Natural killer cell (primary cell): Measurements from ENCODE around the gene SLC6A12. TPM values are rescaled to one million over a fixed set of nuclear protein-coding genes. Genes with fewer than 3 reads are reported as not detected.
A peak's percentile ranks its signal among the peaks of the same experiment; 100 is the strongest.

ENCODE experiments used
- ATAC-seq, 3 donors: fragments of 150-1000 bp in 2 of 3; fragments of 200-7000 bp in 1 of 3; cut with Tn5 transposase; 1 replicate in 1 of 3; 2 replicates in 2 of 3; pipeline ENCODE4 v1.10.0; 2021; ENCODE audit warnings: mild to moderate bottlenecking in 2 of 3, moderate library complexity in 2 of 3
- DNase-seq, 2 donors: peaks; one replicate each; pipeline versions ENCODE4 v3.0.0 to v3.0.0-alpha.2; 2013 to 2021; ENCODE audit warnings: mixed read lengths in 1 of 2
- H3K27ac ChIP-seq: one replicate; pipeline ENCODE4 v1.5.1; 2013; ENCODE audit warnings: mild to moderate bottlenecking, low read length
- H3K27me3 ChIP-seq: one replicate; pipeline ENCODE4 v1.6.1; 2013; ENCODE audit warnings: low read length; ENCODE audit not compliant: control insufficient read depth, insufficient read depth
- H3K36me3 ChIP-seq: one replicate; pipeline ENCODE4 v1.6.1; 2013; ENCODE audit warnings: low read length; ENCODE audit not compliant: control insufficient read depth, insufficient read depth
- H3K4me1 ChIP-seq: one replicate; pipeline ENCODE4 v1.6.1; 2013; ENCODE audit warnings: low read length; ENCODE audit not compliant: control insufficient read depth, insufficient read depth
- H3K4me3 ChIP-seq: one replicate; pipeline ENCODE4 v1.5.1; 2013; ENCODE audit warnings: low read length
- H3K9me3 ChIP-seq: one replicate; pipeline ENCODE4 v1.6.1; 2013; ENCODE audit warnings: low read length; ENCODE audit not compliant: control insufficient read depth, insufficient read depth
- H3K27ac Mint-ChIP-seq, 2 donors: one replicate each; pipeline ENCODE4 v1.8.0; 2022; ENCODE audit warnings: mild to moderate bottlenecking in 2 of 2, mixed read lengths in 2 of 2, moderate library complexity in 1 of 2
- H3K27me3 Mint-ChIP-seq, 2 donors: one replicate each; pipeline ENCODE4 v1.8.0; 2022; ENCODE audit warnings: low read depth in 2 of 2, mixed read lengths in 2 of 2
- H3K36me3 Mint-ChIP-seq: one replicate; pipeline ENCODE4 v1.8.0; 2022; ENCODE audit warnings: mixed read lengths
- H3K4me1 Mint-ChIP-seq, 2 donors: one replicate each; pipeline ENCODE4 v1.8.0; 2022; ENCODE audit warnings: mixed read lengths in 2 of 2
- H3K4me3 Mint-ChIP-seq: one replicate; pipeline ENCODE4 v1.8.0; 2022; ENCODE audit warnings: mild to moderate bottlenecking, moderate library complexity, mixed read lengths
- H3K9me3 Mint-ChIP-seq, 2 donors: one replicate each; pipeline ENCODE4 v1.8.0; 2022; ENCODE audit warnings: mixed read lengths in 2 of 2
- WGBS: methylation state at CpG from one replicate; pipeline ENCODE4 v1.1.7; 2013; ENCODE audit warnings: missing lambda C conversion rate; ENCODE audit not compliant: insufficient coverage; 5-methylcytosine and 5-hydroxymethylcytosine counted together
- intact Hi-C: fragments of 100-400 bp; cut with micrococcal nuclease; formaldehyde crosslinking; loops from one replicate; pipeline ENCODE4 v1.14.2; 2022
- total RNA-seq, 4 donors: library from RNA; stranded (reverse); fragments of 120-200 nt in 1 of 4; gene quantifications; one replicate each; pipeline versions ENCODE4 v1.2.3 to v1.2.4, GENCODE V29; 2013 to 2022
- TF ChIP-seq, protein P1 (sequence below): fragments of 200-600 bp; IDR thresholded peaks from one replicate; pipeline ENCODE4 v1.8.0; 2022; ENCODE audit warnings: antibody characterized with exemption

SLC6A12 gene
- total RNA-seq = under 1 TPM in 2 of 3 donors, not detected in 1; 0.54 to 0.70 TPM
- total RNA-seq (2013) = 0.38 TPM

DNA sequence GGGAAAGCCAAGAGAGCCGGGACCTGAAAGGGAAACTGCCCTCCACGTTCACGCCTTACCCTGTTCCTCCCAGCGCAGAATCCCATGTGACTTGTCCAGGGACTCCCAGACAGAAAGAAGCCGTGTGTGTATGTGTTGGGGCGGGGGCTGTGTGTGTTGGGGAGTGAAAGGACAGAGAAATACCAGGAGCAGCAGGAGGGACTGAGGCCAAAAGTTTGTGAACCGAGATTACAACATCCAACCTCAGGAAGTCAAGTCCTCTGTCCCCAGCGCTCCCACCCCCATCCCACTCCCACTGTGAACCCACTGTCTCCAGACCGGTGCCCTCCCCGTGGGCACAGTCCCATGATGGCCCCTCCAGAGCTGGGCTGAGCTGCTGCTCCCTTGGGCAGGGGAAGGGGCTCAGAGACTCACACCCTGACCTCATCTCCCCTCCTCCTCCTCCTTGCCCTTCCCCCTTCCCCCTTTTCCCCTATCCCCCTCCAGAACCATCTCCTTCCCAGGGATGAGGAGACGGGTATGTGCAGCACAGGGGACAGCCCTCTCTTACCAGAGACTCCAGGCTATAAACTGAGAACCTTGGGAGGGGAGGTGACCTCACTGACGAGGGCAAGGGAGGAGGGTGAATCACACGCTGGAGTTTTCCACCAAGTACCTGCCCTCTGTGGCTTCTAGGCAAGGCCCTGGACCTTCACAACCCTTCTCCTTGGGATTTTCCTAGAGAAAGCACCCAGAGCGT, at the start of gene SLC6A12:
TSS of gene SLC6A12 (minus strand) at position 155 of the 739 bp plus-strand sequence. CDS start 4,171 bp downstream, outside the sequence.
- Mint-ChIP-seq H3K9me3 (no peaks in the 10 kb centered on the region), H3K4me1 (peaks cover 5 to 9% of the 10 kb centered on the region in 2 donors), H3K27me3 (peaks cover 20 to 30% of the 10 kb centered on the region in 2 donors), H3K27ac (peak within 1 kb of the TSS in 1 of 2 donors; percentile 42), H3K4me3 (no peak within 1 kb of the TSS), H3K36me3 (no peaks in the 10 kb centered on the region)
- 51% methylated on average over 14 of the region's 14 CpGs for WGBS
- intact Hi-C loops = no loop called here
- Histone ChIP-seq H3K9me3 (no peaks in the 10 kb centered on the region), H3K27me3 (no peaks in the 10 kb centered on the region), H3K4me3 (no peak within 1 kb of the TSS), H3K4me1 (peaks cover 9% of the 10 kb centered on the region), H3K27ac (no peak within 1 kb of the TSS), H3K36me3 (no peaks in the 10 kb centered on the region)
- ATAC-seq = no peak
- TF ChIP-seq, protein P1, sequence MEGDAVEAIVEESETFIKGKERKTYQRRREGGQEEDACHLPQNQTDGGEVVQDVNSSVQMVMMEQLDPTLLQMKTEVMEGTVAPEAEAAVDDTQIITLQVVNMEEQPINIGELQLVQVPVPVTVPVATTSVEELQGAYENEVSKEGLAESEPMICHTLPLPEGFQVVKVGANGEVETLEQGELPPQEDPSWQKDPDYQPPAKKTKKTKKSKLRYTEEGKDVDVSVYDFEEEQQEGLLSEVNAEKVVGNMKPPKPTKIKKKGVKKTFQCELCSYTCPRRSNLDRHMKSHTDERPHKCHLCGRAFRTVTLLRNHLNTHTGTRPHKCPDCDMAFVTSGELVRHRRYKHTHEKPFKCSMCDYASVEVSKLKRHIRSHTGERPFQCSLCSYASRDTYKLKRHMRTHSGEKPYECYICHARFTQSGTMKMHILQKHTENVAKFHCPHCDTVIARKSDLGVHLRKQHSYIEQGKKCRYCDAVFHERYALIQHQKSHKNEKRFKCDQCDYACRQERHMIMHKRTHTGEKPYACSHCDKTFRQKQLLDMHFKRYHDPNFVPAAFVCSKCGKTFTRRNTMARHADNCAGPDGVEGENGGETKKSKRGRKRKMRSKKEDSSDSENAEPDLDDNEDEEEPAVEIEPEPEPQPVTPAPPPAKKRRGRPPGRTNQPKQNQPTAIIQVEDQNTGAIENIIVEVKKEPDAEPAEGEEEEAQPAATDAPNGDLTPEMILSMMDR = no peak
- DNase-seq = no peak

DNA sequence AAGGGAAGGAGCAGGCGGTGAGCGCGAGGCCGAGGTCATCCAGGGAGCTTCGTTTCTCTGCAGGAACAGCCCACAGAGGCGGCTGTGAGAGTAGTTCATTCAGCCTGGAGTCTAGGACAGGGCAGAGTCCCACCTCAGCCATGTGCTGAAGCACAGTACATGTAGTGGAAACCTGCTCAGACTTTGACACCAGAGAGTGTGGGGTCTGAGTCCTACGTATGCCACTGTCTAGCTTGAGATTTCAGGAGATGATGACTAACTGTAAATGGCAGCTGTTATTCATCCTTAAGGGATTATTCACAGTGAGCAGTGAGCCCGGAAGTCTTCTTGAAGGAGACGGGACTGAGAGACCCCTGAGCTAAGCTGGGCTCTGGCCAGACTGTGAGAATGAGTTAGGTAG, 49.6 kb upstream of the SLC6A12 start:
- Histone ChIP-seq H3K9me3 (no peaks in the 10 kb centered on the region), H3K4me3 (no peak overlapping the region), H3K27me3 (peaks cover 5% of the 10 kb centered on the region), H3K36me3 (no peaks in the 10 kb centered on the region), H3K27ac (no peak overlapping the region), H3K4me1 (no peaks in the 10 kb centered on the region)
- no peaks in the 10 kb centered on the region for H3K4me1 Mint-ChIP-seq
- H3K27ac Mint-ChIP-seq = no peak overlapping the region
- TF ChIP-seq, protein P1 = no peak
- no peak overlapping the region for H3K4me3 Mint-ChIP-seq
- peaks cover 11 to 16% of the 10 kb centered on the region in 2 donors for H3K27me3 Mint-ChIP-seq
- 96% methylated on average over 9 of the region's 9 CpGs for WGBS
- DNase-seq = no peak
- no peak for ATAC-seq
- H3K36me3 Mint-ChIP-seq = no peaks in the 10 kb centered on the region
- intact Hi-C loops = no loop called here
- no peaks in the 10 kb centered on the region for H3K9me3 Mint-ChIP-seq

DNA sequence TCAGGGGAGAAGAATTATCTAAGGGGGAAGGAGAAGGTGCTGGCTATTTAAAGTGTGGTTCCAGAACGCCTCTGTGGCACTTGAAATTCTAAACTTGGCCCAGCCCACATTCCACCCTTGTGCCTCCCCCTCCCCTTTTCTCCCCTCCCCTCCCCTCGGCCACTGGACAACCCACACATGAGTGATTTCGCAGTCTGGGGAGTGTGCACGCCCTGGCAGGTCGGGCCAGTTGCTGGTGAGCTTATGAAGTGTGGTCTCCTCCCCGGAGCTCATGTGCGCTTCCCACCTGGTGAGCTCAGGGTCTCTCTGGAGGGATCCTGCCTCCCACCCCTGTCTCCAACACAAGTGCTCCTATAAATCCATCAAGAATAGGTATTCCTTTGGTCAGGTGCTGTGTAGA, 48.9 kb upstream of the SLC6A12 start, which contains the start of gene SLC6A13:
TSS of gene SLC6A13 (minus strand) at position 20 of the 400 bp plus-strand sequence. CDS start 2,784 bp downstream, outside the sequence.
- H3K36me3 Mint-ChIP-seq = no peaks in the 10 kb centered on the region
- H3K4me1 ChIP-seq = no peaks in the 10 kb centered on the region
- no peaks in the 10 kb centered on the region for H3K9me3 ChIP-seq
- H3K27me3 Mint-ChIP-seq = peaks cover 19 to 24% of the 10 kb centered on the region in 2 donors
- H3K9me3 Mint-ChIP-seq = no peaks in the 10 kb centered on the region
- 70% methylated on average over 7 of the region's 7 CpGs for WGBS
- no peak within 1 kb of the TSS for H3K27ac Mint-ChIP-seq
- no peak for DNase-seq
- no peak for ATAC-seq
- TF ChIP-seq, protein P1 = no peak
- peaks cover 5% of the 10 kb centered on the region for H3K27me3 ChIP-seq
- no peaks in the 10 kb centered on the region for H3K36me3 ChIP-seq
- no peak within 1 kb of the TSS for H3K27ac ChIP-seq
- intact Hi-C loops = no loop called here
- H3K4me1 Mint-ChIP-seq = no peaks in the 10 kb centered on the region
- H3K4me3 Mint-ChIP-seq = no peak within 1 kb of the TSS
- no peak within 1 kb of the TSS for H3K4me3 ChIP-seq
